ENCODE data around the gene POR.
"Not testable (repeated sequence)": the region's sequence is repeated elsewhere in the genome, so short reads cannot be mapped to it uniquely, and the experiment has no call there.

POR gene

DNA sequence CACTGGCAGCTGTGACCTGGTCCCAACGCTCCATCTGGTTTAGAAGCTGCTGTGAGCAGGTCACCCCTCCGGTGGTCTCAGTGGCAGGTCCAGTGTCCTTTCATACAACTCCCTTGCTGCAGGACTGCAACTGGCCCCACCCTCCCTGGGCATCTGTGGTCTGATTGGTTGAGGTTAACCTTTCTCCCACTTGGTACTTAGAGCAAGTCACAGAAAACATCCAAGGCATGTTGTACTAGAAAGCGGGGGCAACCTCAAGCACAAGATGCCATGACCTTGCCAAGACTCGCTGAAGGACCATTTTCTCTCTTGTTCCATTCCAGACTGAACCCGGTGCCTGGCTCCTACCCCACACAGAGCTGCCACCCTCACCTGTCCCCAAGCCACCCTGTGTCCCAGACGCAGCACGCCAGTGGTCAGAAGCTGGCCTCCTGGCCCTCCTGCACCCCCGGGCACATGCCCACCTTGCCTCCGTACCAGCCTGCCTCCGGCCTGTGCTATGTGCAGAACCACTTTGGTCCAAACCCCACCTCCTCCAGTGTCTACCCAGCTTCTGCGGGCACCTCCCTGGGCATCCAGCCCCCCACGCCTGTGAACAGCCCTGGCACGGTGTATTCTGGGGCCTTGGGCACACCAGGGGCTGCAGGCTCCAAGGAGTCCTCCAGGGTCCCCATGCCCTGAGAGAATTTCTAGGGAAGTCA, 27.1 kb upstream of the POR start:
- DNase-seq: no peak

DNA sequence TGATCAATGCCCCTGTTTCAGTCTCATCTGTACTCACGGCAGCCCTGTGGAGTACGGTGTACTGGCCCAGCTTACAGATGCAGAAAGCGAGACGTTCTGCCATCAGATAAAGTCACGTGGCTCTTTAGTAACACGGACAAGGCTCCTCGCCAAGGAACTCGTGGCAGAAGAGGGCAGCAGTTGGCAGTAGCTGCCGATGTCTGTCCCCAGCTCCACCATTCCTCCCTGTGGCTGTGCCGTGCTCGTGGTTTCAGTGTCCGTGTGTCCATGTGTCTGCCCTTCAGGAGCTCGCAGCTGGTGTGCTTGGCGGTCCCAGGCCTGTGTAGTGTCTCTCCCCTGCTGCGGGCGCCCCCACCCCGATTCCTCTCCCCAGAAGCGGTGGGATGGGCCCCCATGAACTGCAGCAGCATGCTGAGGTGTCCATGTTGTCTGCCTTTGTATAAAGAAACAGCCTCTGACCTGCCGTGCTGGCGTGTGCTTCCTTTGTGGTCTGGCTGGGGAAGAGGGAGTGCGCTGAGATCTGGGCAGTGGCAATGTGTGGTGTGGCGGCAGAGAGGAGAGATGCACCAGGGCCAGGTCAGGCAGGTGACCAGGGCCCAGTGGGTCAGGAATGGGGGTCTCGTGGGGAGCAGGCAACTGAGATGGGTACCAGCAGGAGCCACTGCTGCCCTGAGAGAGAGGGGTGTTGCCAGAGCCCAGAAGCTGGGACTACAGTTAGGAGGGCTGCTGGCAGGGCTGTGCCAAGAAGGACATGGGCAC, 26.3 kb upstream of the POR start:
- no peak for DNase-seq

DNA sequence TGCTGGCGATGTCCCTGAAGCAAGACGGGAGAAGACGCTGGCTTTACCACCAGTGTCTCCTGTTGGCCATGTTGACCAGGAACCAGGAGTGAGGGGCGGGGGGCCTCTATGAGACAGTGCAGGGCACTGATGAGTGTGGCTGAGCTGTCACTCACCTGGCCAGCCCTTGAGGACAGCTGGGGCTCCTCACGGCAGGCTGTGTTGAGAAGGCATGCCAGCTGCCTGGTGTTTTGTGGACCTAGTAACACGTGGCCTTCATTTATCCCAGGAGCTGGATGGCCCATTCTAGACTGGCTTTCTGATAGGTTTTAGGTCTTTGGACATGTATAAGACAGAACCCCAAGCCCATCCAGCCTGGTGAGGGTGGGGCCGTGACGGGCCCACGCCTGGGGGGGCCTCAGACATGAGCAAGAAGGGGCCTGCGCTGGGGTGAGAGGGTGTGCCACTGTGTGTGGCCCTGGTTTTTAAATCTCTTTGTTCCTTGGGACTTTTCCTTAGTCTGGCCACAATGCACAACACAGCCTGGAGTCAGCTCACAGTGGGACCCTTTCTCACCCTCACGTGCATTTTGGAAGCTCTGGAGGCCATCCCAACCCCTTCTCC, 25.6 kb upstream of the POR start:
- DNase-seq: no peak

DNA sequence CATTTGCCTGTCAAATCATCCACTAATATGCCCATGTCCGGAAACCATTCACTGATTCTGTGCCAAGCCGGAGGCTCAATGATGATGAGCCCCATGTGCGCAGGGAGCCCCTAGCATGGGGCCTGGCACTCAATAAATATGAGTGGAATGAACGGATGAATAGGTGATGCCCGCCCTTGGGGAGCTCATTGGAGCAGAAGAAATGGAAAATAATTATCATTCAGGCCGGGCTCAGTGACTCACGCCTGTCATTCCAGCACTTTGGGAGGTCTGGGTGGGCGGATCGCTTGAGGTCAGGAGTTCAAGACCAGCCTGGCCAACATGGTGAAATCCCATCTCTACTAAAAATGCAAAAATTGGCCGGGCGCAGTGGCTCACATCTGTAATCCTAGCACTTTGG, 25.1 kb upstream of the POR start:
- no peak for DNase-seq

DNA sequence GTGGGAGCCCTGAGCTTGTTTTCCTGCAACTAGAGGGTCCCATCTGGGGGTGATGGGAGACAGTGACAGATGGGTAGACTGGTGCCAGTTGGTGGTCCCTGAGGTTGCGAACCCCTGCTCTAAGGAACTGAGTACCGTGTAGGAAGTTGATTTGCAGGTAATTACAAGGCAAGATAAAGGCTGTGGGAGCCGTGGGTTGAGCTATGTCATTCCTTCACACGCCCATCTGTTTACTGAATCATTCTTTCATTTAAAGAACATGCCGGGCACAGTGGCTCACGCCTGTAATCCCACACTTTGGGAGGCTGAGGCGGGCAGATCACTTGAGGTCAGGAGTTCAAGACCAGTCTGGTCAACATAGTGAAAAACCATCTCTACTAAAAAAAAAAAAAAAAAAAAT, 23.7 kb upstream of the POR start:
- DNase-seq: not testable (repeated sequence)

DNA sequence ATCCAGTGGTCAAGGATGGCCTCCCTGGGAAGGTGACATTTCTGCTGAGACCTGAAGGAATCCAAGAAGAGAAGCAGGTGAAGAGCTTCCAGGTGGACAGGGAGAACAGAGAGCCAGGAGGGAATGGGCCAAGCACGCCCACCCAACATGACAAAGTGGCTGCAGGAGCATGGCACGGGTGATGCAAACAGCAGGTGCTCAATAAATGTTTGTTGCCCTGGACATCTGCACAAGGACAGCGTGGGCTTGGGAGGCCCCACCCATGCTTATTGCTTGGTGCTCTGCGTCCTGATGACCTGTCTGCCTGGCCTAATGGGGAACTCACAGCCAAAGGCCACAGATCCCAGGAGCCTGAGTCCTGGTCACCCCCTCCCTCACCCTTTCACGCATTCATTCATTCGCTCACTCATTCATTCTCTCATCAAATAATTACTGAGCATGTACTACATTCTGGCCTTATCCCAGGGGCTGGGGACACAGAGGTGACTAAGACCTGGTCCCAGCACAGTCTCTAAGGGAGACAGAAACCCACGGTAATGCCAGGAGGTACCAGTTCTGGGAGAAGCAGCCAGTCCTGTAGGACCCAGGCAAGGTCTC, 23.0 kb upstream of the POR start:
- DNase-seq: no peak

DNA sequence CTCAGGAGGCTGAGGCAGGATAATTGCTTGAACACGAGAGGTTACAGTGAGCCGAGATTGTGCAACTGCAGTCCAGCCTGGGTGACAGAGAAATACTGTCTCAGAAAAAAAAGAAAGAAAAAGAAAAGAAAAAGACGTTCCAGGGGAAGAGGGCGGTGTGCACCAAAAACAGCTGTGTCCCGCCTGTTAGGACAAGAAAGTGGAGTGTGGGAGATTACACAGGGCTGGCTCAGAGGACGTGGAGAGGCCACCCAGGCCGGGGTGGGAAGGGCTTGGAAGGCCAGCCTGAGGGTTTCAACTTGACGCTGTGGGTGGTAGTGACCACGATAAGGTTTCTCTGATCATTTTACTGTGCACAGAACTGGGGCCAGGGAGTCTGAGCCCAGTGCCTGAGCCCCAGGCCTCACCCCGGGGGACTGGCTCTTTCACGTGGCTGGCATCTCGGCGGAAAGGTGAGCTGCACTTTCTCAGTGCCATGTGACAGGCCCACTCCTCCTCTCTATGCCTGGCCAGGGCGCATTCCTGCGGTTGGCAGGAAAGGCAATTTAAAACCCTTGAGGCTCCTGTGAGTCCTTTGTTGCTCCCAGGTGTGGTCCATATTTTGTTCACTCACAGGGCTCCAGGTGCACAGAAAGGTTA, 22.2 kb upstream of the POR start:
- DNase-seq: no peak

DNA sequence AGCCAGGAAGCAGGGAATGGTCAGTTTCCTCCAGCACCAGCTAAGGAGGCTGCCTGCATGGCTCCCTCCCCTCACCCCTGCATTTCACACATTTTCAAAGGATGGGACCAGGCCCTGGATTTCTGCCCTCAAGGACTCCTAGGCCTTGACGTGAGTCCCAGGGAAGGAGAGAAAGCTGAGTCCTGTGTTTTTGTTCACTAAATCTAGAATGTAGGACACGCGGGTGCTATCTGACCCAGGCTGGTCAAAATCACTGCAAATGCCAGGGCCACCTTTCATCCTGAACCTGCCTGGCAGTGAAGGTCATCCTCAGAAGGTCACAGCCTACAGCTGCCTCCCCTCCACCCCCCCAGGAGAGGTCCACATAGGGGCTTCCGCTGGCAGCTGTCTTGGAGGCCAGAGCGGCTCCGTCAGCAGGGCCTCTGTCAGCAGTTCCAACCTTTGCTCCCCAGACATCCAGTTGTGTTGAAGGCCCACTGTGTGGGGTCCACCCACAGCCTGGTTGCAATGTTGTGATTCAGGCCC, 18.1 kb upstream of the POR start:
- DNase-seq: no peak

DNA sequence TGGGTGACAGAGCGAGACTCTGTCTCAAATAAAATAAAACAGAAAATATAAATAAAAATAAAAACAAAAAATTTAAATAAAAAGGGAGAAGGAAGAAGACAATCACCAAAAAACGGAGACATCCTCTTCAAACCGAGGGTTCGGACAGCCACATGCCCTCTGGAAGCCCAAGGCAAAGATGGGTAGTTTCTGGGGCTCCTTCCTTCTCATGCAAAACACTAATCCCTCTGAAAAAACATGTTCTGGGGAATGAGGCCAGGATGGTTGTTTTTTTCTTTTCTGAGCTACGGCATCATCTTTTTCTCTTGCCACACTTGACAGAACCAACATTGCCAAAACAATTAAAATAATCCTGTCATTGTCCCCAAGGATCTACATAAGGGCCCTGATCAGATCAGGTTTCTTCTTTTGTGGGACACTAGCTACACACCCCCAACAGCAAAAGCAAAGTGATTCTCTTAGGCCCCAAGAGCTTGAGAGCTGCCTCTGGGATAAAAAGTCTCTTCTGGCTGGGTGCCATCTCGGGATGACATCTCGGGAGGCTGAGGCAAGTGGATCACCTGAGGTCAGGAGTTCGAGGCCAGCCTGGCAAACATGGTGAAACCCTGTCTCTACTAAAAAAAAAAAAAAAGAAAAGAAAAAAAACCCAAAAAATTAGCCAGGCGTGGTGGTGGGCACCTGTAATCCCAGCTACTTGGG, 14.2 kb upstream of the POR start:
- no peak for DNase-seq

DNA sequence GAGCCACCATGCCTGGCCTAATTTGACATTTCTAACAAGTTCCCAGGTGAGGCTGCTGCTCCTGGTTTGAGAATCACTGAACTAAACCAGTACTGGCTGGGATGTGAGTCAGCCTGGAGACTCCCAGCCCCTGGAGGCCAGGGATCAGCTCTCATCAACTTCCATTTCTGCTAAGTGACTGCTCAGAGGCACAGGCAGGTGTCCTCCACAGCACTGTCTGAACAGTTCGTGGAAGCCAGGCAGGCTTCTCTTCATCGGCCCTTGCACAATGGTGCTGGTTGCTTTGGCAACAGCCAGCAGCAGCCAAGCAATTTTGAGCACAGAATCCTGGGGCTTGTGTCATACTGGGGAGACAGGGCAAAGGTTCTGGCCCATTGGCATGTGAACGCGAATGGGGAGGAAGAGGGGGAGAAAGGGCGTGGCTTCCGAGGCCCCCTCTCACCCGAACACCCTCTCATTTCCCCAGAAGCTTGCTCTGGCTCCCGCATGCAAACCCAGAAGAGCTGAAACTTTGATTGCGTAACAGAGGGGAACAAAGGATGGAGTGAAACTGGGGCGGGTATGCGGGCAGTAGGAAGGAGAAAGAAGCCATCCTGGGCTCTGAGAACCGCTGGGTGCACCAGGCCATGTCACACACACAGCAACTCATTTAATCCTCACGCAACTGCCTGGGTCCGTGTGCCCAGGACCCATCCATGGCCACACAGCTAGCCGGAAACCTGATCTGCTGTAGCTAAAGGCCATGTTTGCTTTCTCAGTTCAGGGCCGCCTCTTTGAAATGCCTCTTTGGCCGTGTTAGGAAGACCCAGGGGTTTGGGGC, 9.0 kb upstream of the POR start:
- no peak for DNase-seq

DNA sequence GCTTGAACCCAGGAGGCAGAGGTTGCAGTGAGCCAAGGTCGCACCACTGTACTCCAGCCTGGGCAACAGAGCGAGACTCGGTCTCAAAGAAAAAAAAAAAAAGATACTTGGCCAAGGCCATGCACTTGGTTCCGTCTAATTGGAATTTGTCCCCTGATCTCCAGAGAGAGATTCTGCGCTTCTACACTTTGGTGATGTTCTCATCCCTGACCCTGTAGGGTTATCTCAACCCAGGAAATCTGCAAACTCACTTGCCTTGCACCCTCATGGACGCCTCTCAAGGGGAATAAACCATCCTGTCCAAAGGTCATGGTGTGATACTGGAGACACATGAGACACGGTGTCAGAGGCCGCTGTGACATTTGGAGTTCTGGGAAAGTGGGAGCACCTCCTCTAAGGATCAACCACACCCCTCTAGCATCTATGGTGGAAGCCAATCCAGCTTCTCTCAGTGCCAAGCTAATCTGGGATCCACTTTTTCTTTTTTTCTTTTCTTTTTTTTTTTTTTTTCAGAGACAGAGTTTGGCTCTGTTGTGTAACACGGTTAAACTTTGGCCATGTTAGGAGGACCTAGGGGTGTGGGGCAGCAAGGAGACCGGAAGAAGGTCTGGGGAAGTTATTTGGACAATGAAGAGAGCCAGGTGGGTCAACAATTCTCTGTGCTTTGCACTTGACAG, 7.8 kb upstream of the POR start:
- no peak for DNase-seq

DNA sequence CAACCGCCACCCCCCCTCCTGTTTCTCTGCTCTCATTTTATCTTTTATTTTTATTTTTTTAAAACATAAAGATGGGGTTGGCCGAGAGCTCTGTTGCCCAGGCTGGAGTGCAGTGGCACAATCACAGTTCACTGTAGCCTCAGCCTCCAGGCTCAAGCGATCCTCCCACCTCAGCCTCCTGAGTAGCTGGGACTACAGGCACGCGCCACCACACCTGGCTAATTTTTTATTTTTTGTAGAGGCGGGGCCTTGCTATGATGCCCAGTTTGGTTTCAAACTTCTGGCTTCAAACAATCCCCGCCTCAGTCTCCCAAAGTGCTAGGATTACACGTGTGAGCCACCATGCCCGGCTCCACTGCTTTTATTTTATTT, 7.3 kb upstream of the POR start:
- DNase-seq: not testable (repeated sequence)

DNA sequence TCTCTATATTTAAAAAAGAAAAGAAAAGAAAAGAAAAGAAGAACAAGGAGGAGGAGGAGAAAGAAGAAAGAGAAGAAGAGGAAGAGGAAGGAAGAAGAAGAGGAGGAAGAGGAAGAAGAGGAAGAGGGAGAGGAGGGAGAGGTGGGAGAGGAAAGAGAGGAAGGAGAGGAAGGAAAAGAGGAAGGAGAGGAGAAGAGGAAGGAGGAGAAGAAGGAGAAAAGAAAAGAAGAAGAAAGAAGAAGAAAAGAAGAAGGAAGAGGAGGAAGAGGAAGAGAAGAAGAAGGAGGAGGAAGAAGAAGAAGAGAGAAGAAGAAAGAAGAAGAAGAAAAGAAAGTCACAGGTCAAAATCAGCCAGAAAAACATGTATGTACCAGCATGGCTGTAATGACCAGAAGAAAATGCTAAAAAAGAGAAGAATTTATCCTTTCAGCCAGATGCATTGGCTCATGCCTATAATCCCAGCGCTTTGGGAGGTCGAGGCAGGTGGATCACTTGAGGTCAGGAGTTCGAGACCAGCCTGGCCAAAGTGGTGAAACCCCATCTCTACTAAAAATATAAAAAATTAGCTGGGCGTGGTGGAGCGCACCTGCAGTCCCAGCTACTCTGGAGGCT, 5.3 kb upstream of the POR start:
- DNase-seq: no peak

DNA sequence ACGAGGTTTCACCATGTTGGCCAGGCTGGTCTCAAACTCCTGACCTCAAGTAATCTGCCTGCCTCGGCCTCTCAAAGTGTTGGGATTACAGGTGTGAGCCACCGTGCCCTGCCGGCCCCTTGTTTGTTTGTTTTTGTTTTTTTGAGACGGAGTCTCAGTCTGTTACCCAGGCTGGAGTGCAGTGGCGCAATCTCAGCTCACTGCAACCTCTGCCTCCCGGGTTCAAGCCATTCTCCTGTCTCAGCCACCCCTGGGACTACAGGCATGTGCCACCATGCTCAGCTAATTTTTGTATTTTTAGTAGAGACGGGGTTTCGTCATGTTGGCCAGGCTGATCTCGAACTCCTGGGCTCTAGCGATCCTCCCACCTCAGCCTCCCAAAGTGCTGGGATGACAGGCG, 3.8 kb upstream of the POR start:
- not testable (repeated sequence) for DNase-seq

DNA sequence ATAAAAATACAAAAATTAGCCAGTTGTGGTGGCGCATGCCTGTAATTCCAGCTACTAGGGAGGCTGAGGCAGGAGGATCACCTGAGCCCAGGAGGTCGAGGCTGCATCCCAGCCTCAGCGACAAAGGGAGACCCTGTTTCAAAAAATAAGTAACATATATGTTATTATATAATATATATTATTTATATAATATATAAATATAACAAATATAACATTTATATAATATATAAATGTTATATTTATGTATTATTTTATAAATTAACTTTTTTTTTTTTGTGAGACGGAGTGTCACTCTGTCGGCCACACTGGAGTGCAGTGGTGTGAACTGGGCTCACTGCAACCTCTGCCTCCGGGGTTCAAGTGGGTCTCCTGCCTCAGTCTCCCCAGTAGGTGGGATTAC, 1.5 kb upstream of the POR start:
- DNase-seq: no peak

DNA sequence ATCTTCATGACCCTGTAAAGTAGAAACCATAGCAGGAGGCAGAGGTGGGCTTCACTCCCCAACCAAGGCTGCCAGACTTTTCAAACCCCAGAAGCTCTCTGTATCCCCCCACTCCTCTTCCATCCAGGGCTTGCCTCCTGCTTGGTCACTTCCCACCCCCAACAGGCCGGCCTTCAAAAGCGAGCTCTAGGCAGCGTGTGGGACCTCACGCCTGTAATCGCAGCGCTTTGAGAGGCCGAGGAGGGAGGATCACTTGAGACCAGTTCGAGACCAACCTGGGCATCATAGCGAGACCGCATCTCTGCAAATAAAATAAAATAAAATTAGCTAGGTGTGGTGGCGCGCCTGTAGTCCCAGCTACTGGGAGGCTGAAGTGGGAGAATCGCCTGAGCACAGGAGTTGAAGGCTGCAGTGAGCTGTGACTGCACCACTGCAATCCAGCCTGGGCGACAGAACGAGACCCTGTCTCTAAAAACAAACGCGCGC, 743 bp upstream of the POR start:
- no peak for DNase-seq

DNA sequence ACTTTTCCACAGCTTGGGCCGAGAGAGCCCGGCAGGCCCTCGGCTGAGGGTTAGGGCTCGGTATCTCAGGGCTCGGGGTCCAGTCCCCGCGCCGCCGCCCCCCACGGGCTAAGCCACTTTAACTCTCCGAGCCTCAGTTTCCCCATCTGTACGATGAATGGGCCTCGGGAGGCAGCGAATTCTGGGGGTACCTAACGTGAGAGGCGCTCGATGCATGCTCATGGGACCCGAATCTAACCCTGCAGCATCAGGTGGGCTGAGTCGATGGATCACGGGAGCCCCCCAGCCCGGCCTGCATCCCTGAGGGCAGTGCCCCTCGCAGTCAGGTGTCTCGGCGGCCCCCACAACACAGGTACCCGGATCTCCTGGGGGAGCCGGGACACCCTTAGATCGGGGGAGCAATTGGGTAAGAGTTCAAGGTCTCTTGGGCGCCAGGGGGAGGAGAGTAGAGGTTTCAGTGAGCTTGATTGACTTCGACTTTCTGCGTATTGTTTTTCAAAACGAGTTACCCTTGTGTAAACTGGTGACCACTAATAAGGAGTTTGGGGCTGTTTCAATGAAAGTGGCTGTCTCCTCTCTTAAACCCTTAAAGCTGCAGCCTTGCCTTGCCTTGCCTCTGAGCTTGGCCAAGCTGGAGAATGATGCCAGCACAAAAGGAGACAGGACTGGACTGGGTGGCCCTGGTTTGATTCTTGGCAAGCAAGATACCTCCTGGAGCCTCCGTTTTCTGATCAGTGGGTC, 631 bp downstream of the POR start:
- no peak for DNase-seq

DNA sequence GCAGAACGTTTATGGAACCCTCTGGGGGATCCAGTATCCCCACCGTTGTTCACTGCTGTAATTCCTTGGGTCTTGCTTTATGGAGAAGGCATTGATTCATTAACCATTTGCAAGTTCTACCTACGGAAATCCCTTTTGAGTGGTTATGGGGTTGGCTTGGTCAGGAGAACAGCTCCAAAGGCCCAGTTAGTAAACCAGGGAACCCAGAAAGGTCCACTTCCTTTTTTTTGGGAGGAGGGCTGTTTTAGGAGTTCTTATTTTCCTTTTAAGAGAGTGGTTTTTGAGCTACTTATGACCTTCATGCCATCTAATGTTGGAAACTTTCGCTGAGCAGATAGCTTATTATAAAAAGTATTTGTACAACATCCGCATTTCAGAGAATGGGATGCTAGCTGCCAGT, 1.3 kb downstream of the POR start:
- DNase-seq: no peak

Data from activated CD4-positive, alpha-beta T cell treated with anti-CD3 and anti-CD28 coated beads, Interleukin-2, amount 50 U/mL, for 4 hours (primary cell).